GM23338 (cell line): ENCODE results near the gene MAIP1.

Experiments
- CREB1 ChIP-seq: fragments of 250-450 bp; sonication (Bioruptor Pico); IDR thresholded peaks from 2 replicates; pipeline ENCODE4 v1.5.0; 2020; ENCODE audit warnings: low read depth, mild to moderate bottlenecking, moderate library complexity
- EZH2 ChIP-seq: fragments of 200-600 bp; sonication (generic); IDR thresholded peaks from one replicate; pipeline ENCODE4 v1.8.0; 2017; ENCODE audit warnings: antibody characterized with exemption, mild to moderate bottlenecking, low read depth; ENCODE audit not compliant: unreplicated experiment
- EZH2phosphoT487 ChIP-seq: fragments of 200-600 bp; sonication (generic); IDR thresholded peaks from one replicate; pipeline ENCODE4 v1.8.1; 2018; ENCODE audit warnings: antibody characterized with exemption; ENCODE audit not compliant: unreplicated experiment
- JUNB ChIP-seq: IDR thresholded peaks from one replicate; pipeline ENCODE4 v1.6.1; 2016; ENCODE audit warnings: antibody characterized with exemption; ENCODE audit not compliant: unreplicated experiment
- NANOG ChIP-seq: IDR thresholded peaks from 2 replicates; pipeline ENCODE4 v1.6.1; 2016; ENCODE audit warnings: antibody characterized with exemption, borderline replicate concordance
- POLR2AphosphoS5 ChIP-seq: IDR thresholded peaks from 2 replicates; pipeline ENCODE4 v1.6.1; 2016; ENCODE audit warnings: antibody characterized with exemption, low read depth
- ZNF331 ChIP-seq: fragments of 250-450 bp; sonication (Bioruptor Pico); IDR thresholded peaks from 2 replicates; pipeline ENCODE4 v1.5.0; 2020; ENCODE audit warnings: low read depth, mild to moderate bottlenecking, moderate library complexity
- TF ChIP-seq, protein P1 (sequence below), 2 experiments: fragments of 200-600 bp in 1 of 2; sonication (generic) in 1 of 2; conservative IDR thresholded peaks; 2 replicates each; pipeline versions ENCODE4 v1.5.1 to v1.6.1; 2016 to 2017; ENCODE audit warnings: antibody characterized with exemption in 2 of 2, low read depth in 2 of 2, mild to moderate bottlenecking in 2 of 2, moderate library complexity in 1 of 2
- TF ChIP-seq, protein P2 (sequence below): IDR thresholded peaks from 2 replicates; pipeline ENCODE4 v1.6.1; 2016; ENCODE audit warnings: antibody characterized with exemption
- TF ChIP-seq, protein P3 (sequence below): IDR thresholded peaks from one replicate; pipeline ENCODE4 v1.6.1; 2018; ENCODE audit warnings: antibody characterized with exemption; ENCODE audit not compliant: unreplicated experiment
- TF ChIP-seq, protein P4 (sequence below): fragments of 250-450 bp; sonication (Bioruptor Pico); IDR thresholded peaks from 2 replicates; pipeline ENCODE4 v1.5.0; 2020; ENCODE audit warnings: mild to moderate bottlenecking, moderate library complexity

DNA sequence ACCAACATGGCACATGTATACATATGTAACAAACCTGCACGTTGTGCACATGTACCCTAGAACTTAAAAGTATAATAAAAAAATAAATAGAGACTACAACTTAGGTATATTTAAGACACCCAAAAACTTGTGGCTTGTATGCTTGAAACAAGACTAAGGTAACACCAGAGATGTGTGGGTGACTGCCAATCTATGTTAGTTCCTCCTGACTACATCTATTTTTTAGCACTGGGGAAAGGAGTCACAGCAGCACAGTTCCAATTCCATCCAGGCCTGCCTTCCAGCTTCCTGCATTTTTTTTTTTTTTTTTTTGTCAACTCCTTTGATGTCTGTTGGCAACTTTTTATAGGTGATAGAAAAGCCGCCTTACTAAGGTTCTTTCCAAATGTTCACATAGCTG lies 26.1 kb upstream of the MAIP1 start:
- TF ChIP-seq, protein P1, sequence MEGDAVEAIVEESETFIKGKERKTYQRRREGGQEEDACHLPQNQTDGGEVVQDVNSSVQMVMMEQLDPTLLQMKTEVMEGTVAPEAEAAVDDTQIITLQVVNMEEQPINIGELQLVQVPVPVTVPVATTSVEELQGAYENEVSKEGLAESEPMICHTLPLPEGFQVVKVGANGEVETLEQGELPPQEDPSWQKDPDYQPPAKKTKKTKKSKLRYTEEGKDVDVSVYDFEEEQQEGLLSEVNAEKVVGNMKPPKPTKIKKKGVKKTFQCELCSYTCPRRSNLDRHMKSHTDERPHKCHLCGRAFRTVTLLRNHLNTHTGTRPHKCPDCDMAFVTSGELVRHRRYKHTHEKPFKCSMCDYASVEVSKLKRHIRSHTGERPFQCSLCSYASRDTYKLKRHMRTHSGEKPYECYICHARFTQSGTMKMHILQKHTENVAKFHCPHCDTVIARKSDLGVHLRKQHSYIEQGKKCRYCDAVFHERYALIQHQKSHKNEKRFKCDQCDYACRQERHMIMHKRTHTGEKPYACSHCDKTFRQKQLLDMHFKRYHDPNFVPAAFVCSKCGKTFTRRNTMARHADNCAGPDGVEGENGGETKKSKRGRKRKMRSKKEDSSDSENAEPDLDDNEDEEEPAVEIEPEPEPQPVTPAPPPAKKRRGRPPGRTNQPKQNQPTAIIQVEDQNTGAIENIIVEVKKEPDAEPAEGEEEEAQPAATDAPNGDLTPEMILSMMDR (conservative IDR thresholded peaks at IDR 0.05; ENCODE audit: low read depth in 2 of 2), result no peak
- TF ChIP-seq POLR2AphosphoS5 (no peak), JUNB (no peak), EZH2 (no peak), EZH2phosphoT487 (no peak), CREB1 (no peak), ZNF331 (no peak), NANOG (no peak)
- TF ChIP-seq, protein P2, sequence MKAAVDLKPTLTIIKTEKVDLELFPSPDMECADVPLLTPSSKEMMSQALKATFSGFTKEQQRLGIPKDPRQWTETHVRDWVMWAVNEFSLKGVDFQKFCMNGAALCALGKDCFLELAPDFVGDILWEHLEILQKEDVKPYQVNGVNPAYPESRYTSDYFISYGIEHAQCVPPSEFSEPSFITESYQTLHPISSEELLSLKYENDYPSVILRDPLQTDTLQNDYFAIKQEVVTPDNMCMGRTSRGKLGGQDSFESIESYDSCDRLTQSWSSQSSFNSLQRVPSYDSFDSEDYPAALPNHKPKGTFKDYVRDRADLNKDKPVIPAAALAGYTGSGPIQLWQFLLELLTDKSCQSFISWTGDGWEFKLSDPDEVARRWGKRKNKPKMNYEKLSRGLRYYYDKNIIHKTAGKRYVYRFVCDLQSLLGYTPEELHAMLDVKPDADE, result no peak
- TF ChIP-seq, protein P3, sequence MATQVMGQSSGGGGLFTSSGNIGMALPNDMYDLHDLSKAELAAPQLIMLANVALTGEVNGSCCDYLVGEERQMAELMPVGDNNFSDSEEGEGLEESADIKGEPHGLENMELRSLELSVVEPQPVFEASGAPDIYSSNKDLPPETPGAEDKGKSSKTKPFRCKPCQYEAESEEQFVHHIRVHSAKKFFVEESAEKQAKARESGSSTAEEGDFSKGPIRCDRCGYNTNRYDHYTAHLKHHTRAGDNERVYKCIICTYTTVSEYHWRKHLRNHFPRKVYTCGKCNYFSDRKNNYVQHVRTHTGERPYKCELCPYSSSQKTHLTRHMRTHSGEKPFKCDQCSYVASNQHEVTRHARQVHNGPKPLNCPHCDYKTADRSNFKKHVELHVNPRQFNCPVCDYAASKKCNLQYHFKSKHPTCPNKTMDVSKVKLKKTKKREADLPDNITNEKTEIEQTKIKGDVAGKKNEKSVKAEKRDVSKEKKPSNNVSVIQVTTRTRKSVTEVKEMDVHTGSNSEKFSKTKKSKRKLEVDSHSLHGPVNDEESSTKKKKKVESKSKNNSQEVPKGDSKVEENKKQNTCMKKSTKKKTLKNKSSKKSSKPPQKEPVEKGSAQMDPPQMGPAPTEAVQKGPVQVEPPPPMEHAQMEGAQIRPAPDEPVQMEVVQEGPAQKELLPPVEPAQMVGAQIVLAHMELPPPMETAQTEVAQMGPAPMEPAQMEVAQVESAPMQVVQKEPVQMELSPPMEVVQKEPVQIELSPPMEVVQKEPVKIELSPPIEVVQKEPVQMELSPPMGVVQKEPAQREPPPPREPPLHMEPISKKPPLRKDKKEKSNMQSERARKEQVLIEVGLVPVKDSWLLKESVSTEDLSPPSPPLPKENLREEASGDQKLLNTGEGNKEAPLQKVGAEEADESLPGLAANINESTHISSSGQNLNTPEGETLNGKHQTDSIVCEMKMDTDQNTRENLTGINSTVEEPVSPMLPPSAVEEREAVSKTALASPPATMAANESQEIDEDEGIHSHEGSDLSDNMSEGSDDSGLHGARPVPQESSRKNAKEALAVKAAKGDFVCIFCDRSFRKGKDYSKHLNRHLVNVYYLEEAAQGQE, result no peak
- TF ChIP-seq, protein P4, sequence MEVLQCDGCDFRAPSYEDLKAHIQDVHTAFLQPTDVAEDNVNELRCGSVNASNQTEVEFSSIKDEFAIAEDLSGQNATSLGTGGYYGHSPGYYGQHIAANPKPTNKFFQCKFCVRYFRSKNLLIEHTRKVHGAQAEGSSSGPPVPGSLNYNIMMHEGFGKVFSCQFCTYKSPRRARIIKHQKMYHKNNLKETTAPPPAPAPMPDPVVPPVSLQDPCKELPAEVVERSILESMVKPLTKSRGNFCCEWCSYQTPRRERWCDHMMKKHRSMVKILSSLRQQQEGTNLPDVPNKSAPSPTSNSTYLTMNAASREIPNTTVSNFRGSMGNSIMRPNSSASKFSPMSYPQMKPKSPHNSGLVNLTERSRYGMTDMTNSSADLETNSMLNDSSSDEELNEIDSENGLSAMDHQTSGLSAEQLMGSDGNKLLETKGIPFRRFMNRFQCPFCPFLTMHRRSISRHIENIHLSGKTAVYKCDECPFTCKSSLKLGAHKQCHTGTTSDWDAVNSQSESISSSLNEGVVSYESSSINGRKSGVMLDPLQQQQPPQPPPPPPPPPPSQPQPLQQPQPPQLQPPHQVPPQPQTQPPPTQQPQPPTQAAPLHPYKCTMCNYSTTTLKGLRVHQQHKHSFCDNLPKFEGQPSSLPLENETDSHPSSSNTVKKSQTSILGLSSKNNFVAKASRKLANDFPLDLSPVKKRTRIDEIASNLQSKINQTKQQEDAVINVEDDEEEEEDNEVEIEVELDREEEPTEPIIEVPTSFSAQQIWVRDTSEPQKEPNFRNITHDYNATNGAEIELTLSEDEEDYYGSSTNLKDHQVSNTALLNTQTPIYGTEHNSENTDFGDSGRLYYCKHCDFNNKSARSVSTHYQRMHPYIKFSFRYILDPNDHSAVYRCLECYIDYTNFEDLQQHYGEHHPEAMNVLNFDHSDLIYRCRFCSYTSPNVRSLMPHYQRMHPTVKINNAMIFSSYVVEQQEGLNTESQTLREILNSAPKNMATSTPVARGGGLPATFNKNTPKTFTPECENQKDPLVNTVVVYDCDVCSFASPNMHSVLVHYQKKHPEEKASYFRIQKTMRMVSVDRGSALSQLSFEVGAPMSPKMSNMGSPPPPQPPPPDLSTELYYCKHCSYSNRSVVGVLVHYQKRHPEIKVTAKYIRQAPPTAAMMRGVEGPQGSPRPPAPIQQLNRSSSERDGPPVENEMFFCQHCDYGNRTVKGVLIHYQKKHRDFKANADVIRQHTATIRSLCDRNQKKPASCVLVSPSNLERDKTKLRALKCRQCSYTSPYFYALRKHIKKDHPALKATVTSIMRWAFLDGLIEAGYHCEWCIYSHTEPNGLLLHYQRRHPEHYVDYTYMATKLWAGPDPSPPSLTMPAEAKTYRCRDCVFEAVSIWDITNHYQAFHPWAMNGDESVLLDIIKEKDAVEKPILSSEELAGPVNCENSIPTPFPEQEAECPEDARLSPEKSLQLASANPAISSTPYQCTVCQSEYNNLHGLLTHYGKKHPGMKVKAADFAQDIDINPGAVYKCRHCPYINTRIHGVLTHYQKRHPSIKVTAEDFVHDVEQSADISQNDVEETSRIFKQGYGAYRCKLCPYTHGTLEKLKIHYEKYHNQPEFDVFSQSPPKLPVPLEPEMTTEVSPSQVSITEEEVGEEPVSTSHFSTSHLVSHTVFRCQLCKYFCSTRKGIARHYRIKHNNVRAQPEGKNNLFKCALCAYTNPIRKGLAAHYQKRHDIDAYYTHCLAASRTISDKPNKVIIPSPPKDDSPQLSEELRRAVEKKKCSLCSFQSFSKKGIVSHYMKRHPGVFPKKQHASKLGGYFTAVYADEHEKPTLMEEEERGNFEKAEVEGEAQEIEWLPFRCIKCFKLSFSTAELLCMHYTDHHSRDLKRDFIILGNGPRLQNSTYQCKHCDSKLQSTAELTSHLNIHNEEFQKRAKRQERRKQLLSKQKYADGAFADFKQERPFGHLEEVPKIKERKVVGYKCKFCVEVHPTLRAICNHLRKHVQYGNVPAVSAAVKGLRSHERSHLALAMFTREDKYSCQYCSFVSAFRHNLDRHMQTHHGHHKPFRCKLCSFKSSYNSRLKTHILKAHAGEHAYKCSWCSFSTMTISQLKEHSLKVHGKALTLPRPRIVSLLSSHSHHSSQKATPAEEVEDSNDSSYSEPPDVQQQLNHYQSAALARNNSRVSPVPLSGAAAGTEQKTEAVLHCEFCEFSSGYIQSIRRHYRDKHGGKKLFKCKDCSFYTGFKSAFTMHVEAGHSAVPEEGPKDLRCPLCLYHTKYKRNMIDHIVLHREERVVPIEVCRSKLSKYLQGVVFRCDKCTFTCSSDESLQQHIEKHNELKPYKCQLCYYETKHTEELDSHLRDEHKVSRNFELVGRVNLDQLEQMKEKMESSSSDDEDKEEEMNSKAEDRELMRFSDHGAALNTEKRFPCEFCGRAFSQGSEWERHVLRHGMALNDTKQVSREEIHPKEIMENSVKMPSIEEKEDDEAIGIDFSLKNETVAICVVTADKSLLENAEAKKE, result no peak
